Calu3 (cell line): Measurements from ENCODE around the gene ATXN7L1. TPM values are rescaled to one million over a fixed set of nuclear protein-coding genes. Genes with fewer than 3 reads are reported as not detected.

ENCODE experiments used
- BruUV-seq: library from RNA; stranded (reverse); fragments of 400-500 nt; replicated peaks from 2 replicates; lab custom pipeline; 2021; lab: Mats Ljungman, UMichigan
- CTCF ChIA-PET: fragments of 300-600 bp; sonication (Branson Sonifier 250); formaldehyde crosslinking; loops from one replicate; lab custom pipeline; 2022; ENCODE audit warnings: antibody characterized with exemption; lab: Charles Lee
- DNase-seq: peaks from one replicate; pipeline ENCODE4 v3.0.0; 2022
- H3K27ac Mint-ChIP-seq: one replicate; pipeline ENCODE4 v1.8.0; 2022; ENCODE audit warnings: mixed read lengths; ENCODE audit not compliant: unreplicated experiment
- H3K27me3 Mint-ChIP-seq: one replicate; pipeline ENCODE4 v1.8.0; 2022; ENCODE audit warnings: mixed read lengths; ENCODE audit not compliant: unreplicated experiment
- H3K36me3 Mint-ChIP-seq: one replicate; pipeline ENCODE4 v1.8.0; 2022; ENCODE audit warnings: mild to moderate bottlenecking, moderate library complexity, mixed read lengths; ENCODE audit not compliant: insufficient read depth, unreplicated experiment
- H3K4me1 Mint-ChIP-seq: one replicate; pipeline ENCODE4 v1.8.0; 2022; ENCODE audit warnings: mild to moderate bottlenecking, low read depth, mixed read lengths; ENCODE audit not compliant: unreplicated experiment
- H3K4me3 Mint-ChIP-seq: one replicate; pipeline ENCODE4 v1.8.0; 2022; ENCODE audit warnings: mild to moderate bottlenecking, low read depth, moderate library complexity, mixed read lengths; ENCODE audit not compliant: unreplicated experiment
- H3K9me3 Mint-ChIP-seq: one replicate; pipeline ENCODE4 v1.8.0; 2022; ENCODE audit warnings: low read depth, mixed read lengths; ENCODE audit not compliant: unreplicated experiment
- CTCF ChIP-seq: fragments of 200-600 bp; IDR thresholded peaks from one replicate; pipeline ENCODE4 v1.8.0; 2022; ENCODE audit warnings: antibody characterized with exemption; ENCODE audit not compliant: unreplicated experiment
- intact Hi-C: fragments of 100-400 bp; cut with micrococcal nuclease; formaldehyde crosslinking; loops from one replicate; pipeline ENCODE4 v1.10.0; 2022; ENCODE audit not compliant: unreplicated experiment
- total RNA-seq: library from RNA; stranded (reverse); gene quantifications from 2 replicates; pipeline ENCODE4 v1.2.3, GENCODE V29; 2022

Gene ATXN7L1
- total RNA-seq, 1 experiment from 2014 or later: 12.0 TPM

DNA sequence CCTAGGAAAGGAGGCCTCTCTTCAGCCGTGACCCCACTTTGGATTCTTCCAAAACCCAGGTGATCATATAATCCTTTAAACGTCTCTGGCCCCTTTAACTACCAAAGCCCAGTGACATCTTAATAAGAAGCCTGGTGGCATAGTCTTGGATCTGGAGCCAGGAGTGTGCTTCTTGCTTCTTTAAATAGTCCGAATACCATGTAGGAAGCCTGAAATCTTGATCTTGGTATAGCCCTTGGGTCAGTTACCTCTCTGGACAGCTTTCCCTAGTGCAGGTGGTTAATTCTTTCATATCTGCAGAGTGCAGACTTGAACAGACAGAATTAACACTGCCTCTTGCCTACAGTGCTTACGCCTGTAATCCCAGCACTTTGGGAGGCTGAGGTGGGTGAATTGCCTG, 156.5 kb downstream of the ATXN7L1 start:
- peaks cover 20% of the 10 kb centered on the region for H3K4me1 Mint-ChIP-seq
- no peaks in the 10 kb centered on the region for H3K36me3 Mint-ChIP-seq
- H3K9me3 Mint-ChIP-seq: no peaks in the 10 kb centered on the region
- H3K27ac Mint-ChIP-seq: no peak overlapping the region
- H3K4me3 Mint-ChIP-seq: no peak overlapping the region
- no peak for DNase-seq
- TF ChIP-seq CTCF: no peak
- H3K27me3 Mint-ChIP-seq: no peaks in the 10 kb centered on the region
- intact Hi-C loops: no loop called here
- no TSS peak for BruUV-seq
- CTCF ChIA-PET: interaction anchor here (0.8 kb wide), 1 partner anchor 18 kb away, joined by 3 read pairs; no protein-coding TSS in a partner anchor

GRCh38 chr7:105719395-105719794, 157.0 kb downstream of the ATXN7L1 start:
- no peak for DNase-seq
- CTCF ChIA-PET: no interaction called here
- no peaks in the 10 kb centered on the region for H3K36me3 Mint-ChIP-seq
- peaks cover 20% of the 10 kb centered on the region for H3K4me1 Mint-ChIP-seq
- no peak overlapping the region for H3K4me3 Mint-ChIP-seq
- H3K27ac Mint-ChIP-seq: no peak overlapping the region
- intact Hi-C loops: no loop called here
- no peaks in the 10 kb centered on the region for H3K9me3 Mint-ChIP-seq
- TF ChIP-seq CTCF: no peak
- no peaks in the 10 kb centered on the region for H3K27me3 Mint-ChIP-seq
- BruUV-seq: no TSS peak

DNA sequence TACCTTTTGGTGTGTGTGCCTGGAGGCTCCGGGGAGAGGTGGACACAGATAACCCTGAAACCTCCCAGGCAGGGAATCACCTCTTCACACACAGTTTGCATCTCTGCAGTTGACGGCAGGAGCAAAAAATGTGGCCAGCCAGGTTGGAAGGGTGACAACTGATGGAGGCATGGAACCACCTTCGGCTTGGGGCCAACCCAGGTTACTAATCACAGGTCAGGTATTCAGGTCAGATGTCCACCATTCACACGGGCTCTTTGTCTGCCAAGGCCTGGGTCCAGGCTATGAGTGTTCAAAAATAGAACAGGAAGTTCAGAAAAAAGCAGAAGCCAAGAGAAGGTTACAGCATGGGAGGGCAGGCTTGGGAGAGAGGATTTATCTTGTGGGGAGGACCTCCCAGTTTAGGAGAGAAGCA, 157.9 kb downstream of the ATXN7L1 start:
- Mint-ChIP-seq H3K9me3 (no peaks in the 10 kb centered on the region), H3K27me3 (no peaks in the 10 kb centered on the region), H3K27ac (no peak overlapping the region), H3K36me3 (no peaks in the 10 kb centered on the region), H3K4me3 (no peak overlapping the region), H3K4me1 (peaks cover 20% of the 10 kb centered on the region)
- intact Hi-C loops: no loop called here
- CTCF ChIA-PET: no interaction called here
- no peak for TF ChIP-seq CTCF
- BruUV-seq: no TSS peak
- DNase-seq: peak; percentile 48

GRCh38 chr7:105715528-105715927, 160.9 kb downstream of the ATXN7L1 start:
- no peaks in the 10 kb centered on the region for H3K36me3 Mint-ChIP-seq
- H3K4me1 Mint-ChIP-seq: peaks cover 20% of the 10 kb centered on the region
- CTCF ChIA-PET: no interaction called here
- H3K4me3 Mint-ChIP-seq: no peak overlapping the region
- no peak overlapping the region for H3K27ac Mint-ChIP-seq
- intact Hi-C loops: no loop called here
- H3K27me3 Mint-ChIP-seq: no peaks in the 10 kb centered on the region
- H3K9me3 Mint-ChIP-seq: peaks cover 7% of the 10 kb centered on the region
- DNase-seq: no peak
- no peak for TF ChIP-seq CTCF
- no TSS peak for BruUV-seq
